Mucosa of descending colon (tissue), 3 donors: ENCODE results near the gene TGDS. TPM values are rescaled to one million over a fixed set of nuclear protein-coding genes. Genes with fewer than 3 reads are reported as not detected.

Experiments used
- ATAC-seq: fragments of 200-7000 bp; cut with Tn5 transposase; one replicate; pipeline ENCODE4 v1.9.1; 2020; ENCODE audit warnings: mild to moderate bottlenecking, moderate library complexity
- DNase-seq, 3 donors: peaks; one replicate each; pipeline ENCODE4 v3.0.0-alpha.2; 2020
- H3K36me3 ChIP-seq: fragments of 200-600 bp; one replicate; pipeline ENCODE4 v1.8.0; 2021; ENCODE audit warnings: low read depth, mild to moderate bottlenecking
- H3K4me1 ChIP-seq: fragments of 200-600 bp; one replicate; pipeline ENCODE4 v1.8.0; 2021; ENCODE audit warnings: low read depth, mild to moderate bottlenecking
- H3K4me3 ChIP-seq: fragments of 200-600 bp; one replicate; pipeline ENCODE4 v1.8.0; 2021; ENCODE audit warnings: mild to moderate bottlenecking
- H3K9me3 ChIP-seq: fragments of 200-600 bp; one replicate; pipeline ENCODE4 v1.8.0; 2021; ENCODE audit warnings: mild to moderate bottlenecking
- CTCF ChIP-seq: fragments of 200-600 bp; IDR thresholded peaks from one replicate; pipeline ENCODE4 v1.8.0; 2022; ENCODE audit warnings: antibody characterized with exemption, mild to moderate bottlenecking
- intact Hi-C, 2 donors: fragments of 100-400 bp; cut with DNase I in 1 of 2; cut with micrococcal nuclease in 1 of 2; formaldehyde crosslinking; loops; one replicate each; pipeline versions ENCODE4 v1.11.0 to v1.11.1; 2022; cut with DNase I, micrococcal nuclease
- total RNA-seq, 3 donors: library from RNA; stranded (reverse); fragmentation: NEBNext Ultra II Directional in 2 of 3; extraction: Animal tissue kit (Norgen Biotek cat#: 25700) in 2 of 3; gene quantifications; one replicate each; pipeline versions ENCODE4 v1.2.1 to v1.2.4, GENCODE V29; 2021 to 2023
- donor health status: DM: no; HTN: no; CAD: no; lungs with moderate emphysema.
- donor health status: DM: no; HTN: no; CAD: no.
- donor health status: DM: no; HTN: yes; CAD: no.

Gene TGDS
- total RNA-seq, 3 donors from 2014 or later = 6.7 to 8.7 (median 7.2) TPM

DNA sequence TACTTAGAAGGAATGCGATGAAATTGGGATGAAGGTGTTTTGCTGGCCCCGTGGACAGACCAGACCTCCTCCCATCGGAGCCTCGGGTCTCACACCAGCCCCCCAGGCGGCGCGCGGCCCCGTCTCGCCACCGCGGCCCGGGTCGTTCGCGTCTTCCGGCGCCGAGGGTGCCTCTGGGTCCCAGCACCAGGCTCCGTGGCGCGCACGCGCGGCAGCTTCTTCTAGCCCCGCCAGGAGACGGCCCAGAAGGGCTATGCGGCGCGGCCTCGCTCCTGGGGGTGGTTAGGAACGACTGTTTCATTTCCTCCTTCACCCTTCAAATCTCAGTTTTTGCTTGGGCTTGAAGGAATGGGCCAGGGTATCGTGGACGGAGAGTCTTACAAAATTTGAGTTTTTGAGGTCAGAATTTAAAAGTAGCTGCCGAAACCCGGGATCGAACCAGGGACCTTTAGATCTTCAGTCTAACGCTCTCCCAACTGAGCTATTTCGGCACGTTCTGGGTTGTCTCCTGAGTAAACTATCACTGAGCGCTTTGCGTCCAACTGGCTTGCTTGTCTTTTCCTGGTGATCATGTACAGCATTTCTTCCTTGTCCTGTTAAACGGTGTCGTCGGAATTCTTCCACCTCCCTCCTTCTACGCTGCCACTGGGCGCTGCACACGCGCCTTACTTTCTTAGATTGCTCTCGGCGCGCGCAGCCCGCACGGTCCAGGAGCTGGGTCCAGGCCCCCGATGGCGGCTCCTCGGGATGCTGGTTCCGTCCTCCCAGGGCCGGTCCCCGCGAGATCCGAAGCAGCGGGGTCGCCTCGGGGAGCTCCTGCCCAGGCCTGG, 46.5 kb downstream of the TGDS start:
- Histone ChIP-seq H3K4me3 (peak overlapping the region; percentile 33), H3K36me3 (no peaks in the 10 kb centered on the region), H3K9me3 (no peaks in the 10 kb centered on the region), H3K4me1 (peaks cover 6% of the 10 kb centered on the region)
- DNase-seq (peak; percentile 91 to 95 (median 95)), ATAC-seq (peak; percentile 93)
- intact Hi-C loops = no loop called here
- no peak for TF ChIP-seq CTCF

GRCh38 chr13:94548821-94549231, 47.1 kb downstream of the TGDS start:
- DNase-seq (peak; percentile 61 to 74 (median 71)), ATAC-seq (peak; percentile 63)
- H3K4me1 ChIP-seq = peaks cover 6% of the 10 kb centered on the region
- no peak for TF ChIP-seq CTCF
- no peaks in the 10 kb centered on the region for H3K36me3 ChIP-seq
- H3K4me3 ChIP-seq = peak overlapping the region; percentile 33
- intact Hi-C loops = no loop called here
- no peaks in the 10 kb centered on the region for H3K9me3 ChIP-seq

- intact Hi-C loops = no loop called here
- peak in 1 of 3 donors; percentile 13 for DNase-seq
- ATAC-seq = no peak
- peaks cover 6% of the 10 kb centered on the region for H3K4me1 ChIP-seq
- no peaks in the 10 kb centered on the region for H3K36me3 ChIP-seq
- no peaks in the 10 kb centered on the region for H3K9me3 ChIP-seq
- no peak for TF ChIP-seq CTCF
- peak overlapping the region; percentile 33 for H3K4me3 ChIP-seq
Measured at GRCh38 chr13:94548382-94548781, 47.6 kb downstream of the TGDS start.

DNA sequence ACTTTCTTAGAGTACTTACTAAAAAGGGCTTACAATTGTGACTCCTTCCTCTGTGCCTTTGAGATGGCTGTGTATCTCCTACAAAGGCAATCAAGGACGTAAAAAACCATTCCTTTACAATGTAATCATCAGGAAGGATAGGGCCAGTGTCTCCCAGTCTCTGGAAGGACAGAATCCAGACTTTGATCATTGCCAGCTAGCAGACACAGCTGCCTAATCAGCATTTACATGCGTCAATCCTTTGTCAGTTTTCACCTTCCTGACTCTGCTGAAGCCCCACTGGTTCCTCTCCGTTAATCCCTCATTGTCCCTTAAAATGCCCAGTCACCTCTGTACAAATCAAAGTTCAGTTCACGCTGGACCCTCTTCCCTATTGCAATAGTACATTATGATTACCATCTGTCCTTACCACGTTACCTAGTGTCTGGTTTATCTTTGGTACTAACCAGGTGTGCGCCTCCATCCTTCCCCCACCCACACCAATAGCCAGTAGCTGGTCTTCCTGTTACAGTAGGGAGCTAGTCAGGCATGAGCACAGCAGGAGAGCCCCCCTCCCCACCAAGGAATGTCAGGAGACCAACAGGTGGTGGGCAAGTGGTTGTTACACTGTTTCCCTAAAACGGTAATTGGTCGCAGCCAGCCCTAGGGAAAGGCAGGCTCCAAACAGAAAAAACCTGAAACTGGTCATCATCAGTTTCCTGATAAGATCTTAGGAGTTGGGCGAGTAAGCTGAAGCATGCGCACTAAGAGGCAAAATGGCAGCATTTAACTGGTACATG, 49.7 kb downstream of the TGDS start:
- TF ChIP-seq CTCF = no peak
- no peak overlapping the region for H3K4me3 ChIP-seq
- DNase-seq (no peak), ATAC-seq (no peak)
- H3K9me3 ChIP-seq = no peaks in the 10 kb centered on the region
- intact Hi-C loops = no loop called here
- H3K36me3 ChIP-seq = no peaks in the 10 kb centered on the region
- peaks cover 6% of the 10 kb centered on the region for H3K4me1 ChIP-seq

DNA sequence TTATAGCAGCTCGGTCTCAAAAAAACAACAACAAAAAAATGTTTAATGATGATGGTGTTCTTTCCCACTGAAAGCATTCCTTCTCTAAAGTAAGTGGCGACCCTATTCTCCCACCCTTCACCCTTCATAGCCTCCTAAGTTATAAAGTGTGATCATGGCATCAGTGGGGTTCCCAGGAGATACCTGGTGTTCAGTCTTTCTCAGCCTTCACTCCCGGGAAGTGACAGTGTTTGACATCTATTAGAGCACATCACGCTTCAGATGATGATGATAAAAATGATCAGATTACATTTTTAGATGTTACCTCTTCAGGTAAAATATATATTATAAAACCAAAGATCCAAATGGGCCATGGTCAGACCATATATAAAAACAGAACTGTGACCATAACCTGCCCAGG, 51.0 kb downstream of the TGDS start:
- no peak for ATAC-seq
- intact Hi-C loops = no loop called here

More for the DNA sequence above, 51.0 kb downstream of the TGDS start:
- no peak for DNase-seq
- Histone ChIP-seq H3K4me3 (no peak overlapping the region), H3K36me3 (no peaks in the 10 kb centered on the region), H3K9me3 (no peaks in the 10 kb centered on the region), H3K4me1 (peaks cover 6% of the 10 kb centered on the region)
- no peak for TF ChIP-seq CTCF
